Body of pancreas (tissue), 4 donors: ENCODE measurements around the gene TGFBI. TPM values are rescaled to one million over a fixed set of nuclear protein-coding genes. Genes with fewer than 3 reads are reported as not detected.

ENCODE experiments used
- ATAC-seq: fragments of 150-250 bp; one replicate; pipeline ENCODE4 v1.9.1; 2016
- DNase-seq, 4 donors: peaks; one replicate each; pipeline ENCODE4 v3.0.0-alpha.2; 2019
- H3K27ac ChIP-seq, 4 donors: fragments of 200-600 bp; sonication (generic); 1 replicate in 3 of 4; 2 replicates in 1 of 4; pipeline versions ENCODE4 v1.5.1 to v1.6.1; 2016 to 2019; ENCODE audit warnings: mild to moderate bottlenecking in 1 of 4, mixed read lengths in 1 of 4, moderate library complexity in 1 of 4
- H3K27me3 ChIP-seq, 2 donors: fragments of 200-600 bp; sonication (generic); one replicate each; pipeline ENCODE4 v1.6.0; 2016; ENCODE audit warnings: mild to moderate bottlenecking in 1 of 2
- H3K36me3 ChIP-seq, 2 donors: fragments of 200-600 bp; sonication (generic); replicated peaks in 1 of 2; 2 replicates each; pipeline ENCODE4 v1.5.1; 2016; ENCODE audit warnings: low read depth in 2 of 2; ENCODE audit not compliant: insufficient read depth in 1 of 2
- H3K4me1 ChIP-seq: fragments of 200-600 bp; sonication (generic); one replicate; pipeline ENCODE4 v1.6.0; 2016
- H3K4me3 ChIP-seq, 2 donors: fragments of 200-600 bp; sonication (generic); 1 replicate in 1 of 2; 2 replicates in 1 of 2; pipeline ENCODE4 v1.5.1; 2016 to 2019
- H3K9me3 ChIP-seq, 3 donors: fragments of 200-600 bp; sonication (generic); 1 replicate in 2 of 3; 2 replicates in 1 of 3; pipeline ENCODE4 v1.5.1; 2016
- CTCF ChIP-seq, 7 experiments: fragments of 450-650 bp in 4 of 7; fragments of 200-600 bp in 3 of 7; sonication (generic) in 3 of 7; IDR thresholded peaks; one replicate each; pipeline ENCODE4 v1.5.1; 2016 to 2019; ENCODE audit warnings: antibody characterized with exemption in 7 of 7
- POLR2A ChIP-seq, 3 donors: fragments of 450-650 bp; IDR thresholded peaks; one replicate each; pipeline ENCODE4 v1.6.1; 2016; ENCODE audit warnings: antibody characterized with exemption in 3 of 3, mild to moderate bottlenecking in 2 of 3
- WGBS, 2 donors: methylation state at CpG; one replicate each; pipeline ENCODE4 v1.1.5; 2017; 5-methylcytosine and 5-hydroxymethylcytosine counted together
- intact Hi-C: fragments of 100-400 bp; cut with DNase I; formaldehyde crosslinking; loops from one replicate; pipeline ENCODE4 v1.15.1; 2023
- small RNA-seq: library from RNA; depleted of rRNA; stranded (forward); fragments of <200 nt; gene quantifications from one replicate; pipeline ENCODE3, GENCODE V24; 2016
- total RNA-seq, 2 donors: library from RNA; depleted of rRNA; stranded (reverse); fragments of >200 nt; gene quantifications; one replicate each; pipeline ENCODE4 v1.1.0, GENCODE V29; 2016

The TGFBI gene
- total RNA-seq, 2 donors from 2014 or later: 7.6 to 23.9 TPM

- Histone ChIP-seq H3K27me3 (no peaks in the 10 kb centered on the region), H3K4me1 (peaks cover 21% of the 10 kb centered on the region), H3K27ac (no peak overlapping the region), H3K9me3 (no peaks in the 10 kb centered on the region), H3K4me3 (no peak overlapping the region), H3K36me3 (no peaks in the 10 kb centered on the region)
- DNase-seq (peak in 3 of 4 donors; percentile 18 to 52 (median 47)), ATAC-seq (no peak)
- 22 to 40% methylated on average over 2 of the region's 2 CpGs for WGBS, 2 donors
- intact Hi-C loops: no loop called here
- TF ChIP-seq POLR2A (IDR thresholded peaks at IDR 0.05) (no peak), CTCF (IDR thresholded peaks at IDR 0.05) (peak in 2 of 7 experiments; percentile 23 to 30)
Measured at GRCh38 chr5:136108180-136108611, 79.4 kb downstream of the TGFBI start.

- no peak for ATAC-seq
- peaks cover 21% of the 10 kb centered on the region for H3K4me1 ChIP-seq
- intact Hi-C loops: no loop called here
- no peak overlapping the region for H3K27ac ChIP-seq
- no peaks in the 10 kb centered on the region for H3K9me3 ChIP-seq
- H3K4me3 ChIP-seq: no peak overlapping the region
- WGBS, 2 donors: 96 to 100% methylated on average over 1 of the region's 1 CpG
- DNase-seq: no peak
- no peaks in the 10 kb centered on the region for H3K27me3 ChIP-seq
- no peaks in the 10 kb centered on the region for H3K36me3 ChIP-seq
- no peak for TF ChIP-seq CTCF (IDR thresholded peaks at IDR 0.05)
- TF ChIP-seq POLR2A (IDR thresholded peaks at IDR 0.05): no peak
Measured at GRCh38 chr5:136108766-136109165, 80.0 kb downstream of the TGFBI start.

GRCh38 chr5:136109453-136110135 is 80.8 kb downstream of the TGFBI start:
- DNase-seq (no peak), ATAC-seq (no peak)
- Histone ChIP-seq H3K27ac (no peak overlapping the region), H3K36me3 (no peaks in the 10 kb centered on the region), H3K4me3 (no peak overlapping the region), H3K27me3 (no peaks in the 10 kb centered on the region), H3K4me1 (peaks cover 21% of the 10 kb centered on the region), H3K9me3 (no peaks in the 10 kb centered on the region)
- intact Hi-C loops: no loop called here
- TF ChIP-seq POLR2A (IDR thresholded peaks at IDR 0.05) (no peak), CTCF (IDR thresholded peaks at IDR 0.05) (no peak)
- WGBS, 2 donors: 89 to 90% methylated on average over 5 of the region's 5 CpGs

Small RNA genes lying within 50 kb of the gene (small RNA-seq; reads per million reads assigned to genes)
- not detected for gene VTRNA2-1

Other genes starting within 250 kb of the TGFBI start
- 1 to 10 TPM in 1 of 2 donors, under 1 TPM in 1; 0.99 to 1.0 TPM for gene SLC25A48, start 194.3 kb upstream of the TGFBI start, total RNA-seq
- not detected for gene IL9, start 133.1 kb upstream of the TGFBI start, total RNA-seq
- gene LECT2, start 74.0 kb upstream of the TGFBI start, total RNA-seq: not detected
- gene SMAD5, start 103.9 kb downstream of the TGFBI start, total RNA-seq: 10 to 100 TPM; 24.1 to 35.0 TPM
- gene SMIM32, start 164.2 kb downstream of the TGFBI start, total RNA-seq: under 1 TPM in 1 of 2 donors, not detected in 1; 0.78 TPM